GM19438 (cell line): ENCODE measurements around the gene DCT.

Experiments
- ATAC-seq: cut with Tn5 transposase; IDR thresholded peaks from one replicate; pipeline ENCODE4 v1.9.1; 2021; ENCODE audit warnings: low read depth; ENCODE audit not compliant: unreplicated experiment

The DCT gene

DNA sequence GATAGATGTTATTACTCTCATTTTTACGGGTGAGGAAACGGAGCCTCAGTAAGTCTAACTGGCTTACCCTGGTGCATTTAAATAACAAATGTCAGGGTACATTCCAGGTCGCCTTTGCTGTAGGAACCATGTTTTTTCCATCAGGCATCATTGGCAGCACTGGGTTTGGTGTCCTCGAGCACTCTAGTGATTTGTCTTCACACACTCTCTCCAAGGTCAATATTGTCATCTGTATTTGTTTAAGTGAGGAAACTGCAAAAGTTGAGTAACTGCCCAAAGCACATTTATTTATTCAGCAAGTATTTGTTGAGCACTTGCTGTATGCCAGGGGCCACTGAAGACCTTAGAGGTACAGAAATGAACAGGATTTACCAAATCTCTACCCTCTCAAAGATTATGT, 78.6 kb downstream of the DCT start:
- ATAC-seq: no peak

DNA sequence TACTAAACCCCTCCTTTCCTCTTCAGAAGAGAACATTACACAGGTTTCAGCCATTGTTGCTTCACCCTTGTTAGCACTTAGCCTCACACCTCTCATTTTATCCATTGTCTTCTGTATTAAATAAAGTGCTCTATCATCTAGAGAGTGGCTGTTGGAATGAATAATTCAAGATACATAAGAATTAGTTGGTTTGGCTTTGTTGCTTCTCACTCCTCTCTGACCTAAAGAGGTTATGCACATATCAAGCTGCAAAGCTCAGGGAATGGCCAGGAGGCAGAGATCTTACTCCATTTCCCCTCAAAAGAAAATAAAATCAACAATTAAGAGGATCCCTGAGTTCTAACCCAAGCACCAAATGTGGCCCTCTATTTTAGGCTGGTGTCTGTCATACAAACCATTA, 79.7 kb downstream of the DCT start:
- ATAC-seq: no peak

DNA sequence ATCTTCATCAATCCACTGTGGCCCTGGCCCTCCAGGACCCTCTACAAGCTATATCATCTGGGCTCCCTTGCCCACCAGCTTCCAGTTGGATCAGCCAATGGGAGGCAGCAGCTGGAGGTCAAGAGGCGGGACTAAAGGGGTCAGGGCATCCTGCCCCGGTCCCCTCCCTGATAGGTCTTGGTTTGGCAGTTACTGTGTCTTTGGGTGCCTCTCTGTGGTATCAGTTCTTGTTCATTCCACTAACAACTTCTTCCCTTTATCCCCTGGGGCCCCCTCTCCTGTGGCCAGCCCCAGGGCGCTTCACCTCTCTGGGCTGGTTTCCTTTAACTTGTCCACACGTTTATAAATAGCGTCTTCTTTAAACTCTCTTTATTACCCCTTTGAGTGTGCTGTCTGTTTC, 83.6 kb downstream of the DCT start:
- ATAC-seq: no peak

DNA sequence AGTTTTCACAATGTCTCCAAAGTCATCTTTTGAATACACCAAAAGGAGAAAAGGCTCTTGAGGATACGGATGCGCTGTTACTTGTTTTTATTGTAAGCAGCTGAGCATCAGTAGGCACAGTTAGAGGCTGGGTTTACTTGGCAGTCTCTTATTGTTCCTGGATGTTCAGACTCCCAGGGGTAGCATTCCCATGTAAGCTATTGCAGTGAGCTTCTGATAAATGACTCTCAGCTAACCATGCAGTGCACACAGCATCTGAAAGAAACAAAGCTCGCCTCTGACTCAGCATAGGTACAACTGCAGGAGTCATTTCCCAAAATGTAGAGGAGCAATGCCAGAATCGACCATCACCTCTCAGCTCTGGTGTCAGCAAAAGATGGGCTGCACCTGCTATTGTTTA, 84.8 kb downstream of the DCT start:
- no peak for ATAC-seq

DNA sequence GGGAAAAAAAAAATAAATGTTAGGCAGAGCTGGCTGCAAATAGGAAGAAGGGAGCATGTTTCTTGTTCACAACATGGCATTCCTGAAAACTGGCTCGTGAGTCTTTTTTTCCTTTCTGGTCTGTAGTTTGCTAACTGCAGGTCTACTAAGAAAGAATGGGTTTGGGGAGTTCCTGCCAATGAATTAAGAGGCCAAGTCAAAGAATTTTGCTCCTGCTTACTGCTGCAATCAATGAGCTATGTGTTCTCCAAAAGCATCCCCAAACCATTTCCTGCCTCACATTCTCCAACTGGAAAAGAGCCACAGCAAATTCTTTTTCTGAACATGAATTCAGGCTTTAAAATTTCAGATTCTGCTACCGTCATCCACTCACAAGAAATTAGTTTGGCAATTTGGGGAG, 88.6 kb downstream of the DCT start:
- ATAC-seq: no peak

DNA sequence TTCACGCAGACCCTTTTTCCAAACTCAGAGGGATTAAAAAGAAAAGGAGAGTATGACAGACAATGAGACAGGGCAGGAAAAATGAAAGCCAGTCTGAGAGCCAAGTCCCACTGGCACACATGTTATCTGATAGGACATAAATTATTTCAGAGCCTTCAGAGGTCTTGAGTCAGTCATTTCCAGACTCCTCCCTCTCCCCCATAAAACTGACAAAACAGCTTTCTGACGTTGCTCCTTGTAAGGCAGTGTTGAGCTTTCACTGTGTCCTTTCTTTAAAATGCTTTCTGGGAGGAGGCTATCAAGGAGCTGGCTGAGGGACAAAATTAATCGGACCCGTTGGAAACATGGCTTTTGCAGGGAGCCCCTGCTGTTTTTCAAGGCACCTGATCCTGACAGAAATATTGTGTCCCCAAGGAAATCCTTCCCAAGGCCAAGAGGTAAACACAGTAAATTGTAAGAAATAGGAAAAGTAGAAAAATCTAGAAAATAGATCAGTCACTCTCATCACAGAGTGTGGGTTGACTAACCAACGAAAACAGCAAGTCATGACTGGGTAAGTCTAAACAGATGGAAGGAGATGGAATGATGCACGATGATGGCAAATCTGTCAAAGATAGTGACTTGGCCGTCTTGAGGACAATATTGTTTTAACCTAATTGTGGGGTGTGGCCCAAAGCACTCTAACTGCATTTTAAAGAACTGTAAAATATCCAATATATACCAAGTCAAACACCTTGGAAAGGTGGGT, 89.7 kb downstream of the DCT start:
- ATAC-seq: no peak

DNA sequence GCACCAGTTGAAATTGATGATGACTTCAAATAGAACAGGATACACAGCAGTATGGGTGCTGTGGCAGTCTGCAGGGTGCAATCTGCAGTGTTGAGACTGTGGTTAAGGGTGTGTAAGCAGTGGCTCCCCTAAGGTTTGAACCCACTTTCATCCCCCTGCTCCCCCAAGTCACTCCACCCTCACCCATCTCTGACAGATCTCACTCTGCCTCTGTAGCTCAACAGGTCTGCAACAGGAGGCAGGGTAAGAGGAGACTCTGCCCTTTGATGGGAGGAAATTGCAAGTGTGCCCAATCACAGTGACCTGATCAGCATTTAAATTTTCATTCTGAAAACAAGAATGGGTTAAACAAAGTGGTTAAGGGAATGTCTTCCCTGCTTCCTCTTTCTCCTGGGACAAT, 92.4 kb downstream of the DCT start:
- ATAC-seq: no peak
